NCI-H187 (cell line): ENCODE results near the gene PRSS1.
"Not testable (repeated sequence)": the region's sequence is repeated elsewhere in the genome, so short reads cannot be mapped to it uniquely, and the experiment has no call there.

Source experiments
- DNase-seq, 2 experiments: peaks; one replicate each; lab custom pipeline; 2025; lab: John Stamatoyannopoulos, UW

The PRSS1 gene

DNA sequence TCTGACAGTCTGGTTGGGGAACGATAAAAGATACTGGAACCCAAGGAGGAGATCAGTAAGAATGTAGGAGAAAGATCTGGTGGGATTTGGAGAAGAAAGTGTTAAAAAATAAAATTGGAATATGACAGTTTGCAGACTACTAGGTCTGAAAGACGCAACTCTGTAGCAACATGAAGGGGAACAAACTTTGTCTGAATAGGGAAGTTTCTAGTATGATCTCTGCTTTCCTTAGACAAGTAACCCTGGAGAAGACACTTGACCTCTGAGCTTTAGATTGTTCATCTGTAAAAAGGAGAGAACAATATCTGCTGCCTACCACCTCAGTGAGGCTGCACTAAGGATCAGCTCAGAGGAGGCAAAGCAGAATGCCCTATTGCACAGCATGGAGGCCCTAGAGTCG lies 3.0 kb upstream of the PRSS1 start:
- no peak for DNase-seq

DNA sequence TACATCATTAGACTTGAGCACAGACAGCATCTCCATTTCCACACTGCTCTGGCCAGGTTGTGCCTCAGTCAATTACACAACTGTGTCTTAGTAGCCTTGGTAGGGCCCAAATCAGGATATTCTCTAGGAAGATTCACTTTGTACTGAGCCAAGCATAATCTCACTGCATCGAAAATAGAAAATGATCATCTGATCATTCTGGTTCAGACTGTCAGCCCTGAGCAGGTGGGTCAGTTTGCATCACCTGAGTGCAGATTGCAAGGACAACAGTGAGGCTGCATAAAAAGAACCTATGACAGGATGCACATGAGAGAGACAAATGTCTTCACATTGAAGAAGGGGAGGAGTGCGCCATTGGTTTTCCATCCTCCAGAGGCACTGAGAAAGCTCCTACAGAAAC lies 862 bp upstream of the PRSS1 start:
- not testable (repeated sequence) for DNase-seq

DNA sequence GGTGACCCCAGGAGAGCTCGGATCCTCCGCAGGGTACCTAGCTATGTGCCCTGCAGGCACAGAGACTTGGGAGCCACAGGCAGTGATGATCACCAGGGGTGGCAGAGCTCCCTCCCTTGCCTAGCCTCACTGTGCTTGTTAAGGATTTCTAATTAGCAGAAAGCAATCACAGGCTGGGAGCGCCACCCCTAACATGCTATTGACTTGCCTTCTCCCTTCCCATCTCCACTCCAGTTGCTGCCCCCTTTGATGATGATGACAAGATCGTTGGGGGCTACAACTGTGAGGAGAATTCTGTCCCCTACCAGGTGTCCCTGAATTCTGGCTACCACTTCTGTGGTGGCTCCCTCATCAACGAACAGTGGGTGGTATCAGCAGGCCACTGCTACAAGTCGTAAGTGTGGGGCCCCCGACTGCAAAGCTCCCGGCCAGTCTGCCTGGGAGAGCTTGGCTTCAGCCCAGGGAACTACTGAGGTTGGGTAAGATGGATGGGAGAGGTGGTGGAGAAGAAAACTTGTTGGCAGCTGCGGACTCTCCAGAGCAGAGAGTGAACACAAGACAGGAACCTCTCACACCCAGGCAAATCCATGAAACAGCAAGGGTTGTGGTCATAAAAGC lies 1.2 kb downstream of the PRSS1 start:
- no peak for DNase-seq

DNA sequence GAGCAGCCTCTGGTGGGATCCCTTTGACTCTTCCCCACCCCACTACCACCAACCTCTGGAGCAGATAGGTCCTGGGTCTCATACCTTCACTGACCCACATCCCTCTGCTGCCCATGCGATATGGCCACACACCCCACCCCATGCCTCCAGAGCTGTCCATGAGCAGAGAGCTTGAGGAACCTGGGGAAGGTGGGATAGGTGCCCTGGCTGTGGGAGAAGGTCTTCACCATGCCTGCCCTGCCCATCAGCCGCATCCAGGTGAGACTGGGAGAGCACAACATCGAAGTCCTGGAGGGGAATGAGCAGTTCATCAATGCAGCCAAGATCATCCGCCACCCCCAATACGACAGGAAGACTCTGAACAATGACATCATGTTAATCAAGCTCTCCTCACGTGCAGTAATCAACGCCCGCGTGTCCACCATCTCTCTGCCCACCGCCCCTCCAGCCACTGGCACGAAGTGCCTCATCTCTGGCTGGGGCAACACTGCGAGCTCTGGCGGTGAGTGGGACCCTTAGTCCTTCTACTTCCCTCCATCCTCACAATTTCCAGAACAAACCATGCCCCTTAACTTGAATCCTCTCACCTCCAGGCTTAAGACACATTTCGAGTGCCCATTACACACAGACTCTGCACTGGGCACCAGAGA lies 2.4 kb downstream of the PRSS1 start:
- DNase-seq, result not testable (repeated sequence)

DNA sequence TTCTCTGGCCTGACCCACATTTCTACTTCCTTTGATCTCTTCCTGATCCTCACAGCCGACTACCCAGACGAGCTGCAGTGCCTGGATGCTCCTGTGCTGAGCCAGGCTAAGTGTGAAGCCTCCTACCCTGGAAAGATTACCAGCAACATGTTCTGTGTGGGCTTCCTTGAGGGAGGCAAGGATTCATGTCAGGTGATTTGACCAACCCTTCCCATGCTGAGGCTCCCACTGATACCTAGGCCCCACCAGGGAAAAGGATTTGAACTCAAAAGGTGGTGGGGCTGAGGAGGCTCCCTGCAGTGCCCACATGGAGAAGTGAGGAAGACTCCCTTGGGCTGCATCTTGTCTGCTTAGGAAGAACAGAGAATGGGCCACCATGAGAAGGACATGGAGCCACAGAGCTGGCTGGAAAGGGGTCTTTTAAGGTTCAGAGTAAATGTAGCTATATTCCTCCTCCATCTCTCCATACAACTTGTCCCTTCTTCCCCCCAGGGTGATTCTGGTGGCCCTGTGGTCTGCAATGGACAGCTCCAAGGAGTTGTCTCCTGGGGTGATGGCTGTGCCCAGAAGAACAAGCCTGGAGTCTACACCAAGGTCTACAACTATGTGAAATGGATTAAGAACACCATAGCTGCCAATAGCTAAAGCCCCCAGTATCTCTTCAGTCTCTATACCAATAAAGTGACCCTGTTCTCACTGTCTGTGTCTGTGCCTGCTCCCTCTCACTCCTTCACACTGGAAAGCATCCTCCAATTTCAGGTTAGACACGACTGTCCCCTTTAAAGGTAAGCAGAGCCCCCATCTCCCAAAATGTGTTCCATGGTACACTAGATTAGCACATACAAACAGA lies 3.3 kb downstream of the PRSS1 start:
- DNase-seq, result no peak

DNA sequence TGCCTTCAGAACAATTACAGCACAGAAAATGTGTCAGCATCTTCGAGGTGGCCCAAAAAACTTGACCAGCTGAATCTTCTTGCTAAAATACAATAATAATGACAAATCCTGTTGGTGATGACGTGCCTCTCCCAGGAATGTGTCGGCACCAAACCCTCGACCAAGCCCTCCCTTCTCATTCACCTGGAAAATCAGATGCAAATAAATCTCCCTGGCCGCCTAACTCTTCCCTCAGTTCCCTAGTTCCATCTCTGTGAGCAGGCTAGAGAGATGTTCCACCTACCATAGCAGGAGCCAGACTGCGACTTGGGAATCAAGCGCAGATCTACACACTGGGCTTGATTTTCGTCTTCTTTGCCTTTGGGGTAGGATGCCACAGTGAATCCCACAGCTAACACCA lies 4.1 kb downstream of the PRSS1 start:
- no peak for DNase-seq

DNA sequence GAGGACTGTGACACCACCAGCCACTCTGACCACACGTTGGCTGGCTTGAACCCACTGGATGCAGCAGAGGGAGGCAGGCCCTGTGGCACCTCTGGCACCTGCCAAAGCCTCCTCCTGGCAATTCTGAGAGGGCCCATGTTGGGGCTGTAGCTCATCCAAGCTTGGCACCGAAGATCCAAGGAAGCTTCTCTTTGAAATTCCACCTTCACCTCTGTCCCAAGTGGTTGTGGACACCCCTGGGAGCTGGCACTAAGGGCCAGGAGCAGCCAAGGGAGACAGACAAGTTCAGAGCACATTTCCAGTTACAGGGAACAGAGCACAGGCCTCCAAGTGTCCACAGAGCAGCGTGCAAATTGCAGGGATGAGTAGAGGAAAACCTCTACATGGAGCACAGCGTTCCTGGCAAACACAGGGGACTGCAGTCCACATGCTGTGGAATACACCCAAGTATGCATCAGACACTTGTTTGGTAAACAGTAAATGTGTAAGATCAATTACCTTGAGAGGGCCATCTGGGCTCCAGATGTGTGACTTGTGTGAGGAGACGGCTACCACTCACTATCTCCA lies 4.7 kb downstream of the PRSS1 start:
- not testable (repeated sequence) for DNase-seq

DNA sequence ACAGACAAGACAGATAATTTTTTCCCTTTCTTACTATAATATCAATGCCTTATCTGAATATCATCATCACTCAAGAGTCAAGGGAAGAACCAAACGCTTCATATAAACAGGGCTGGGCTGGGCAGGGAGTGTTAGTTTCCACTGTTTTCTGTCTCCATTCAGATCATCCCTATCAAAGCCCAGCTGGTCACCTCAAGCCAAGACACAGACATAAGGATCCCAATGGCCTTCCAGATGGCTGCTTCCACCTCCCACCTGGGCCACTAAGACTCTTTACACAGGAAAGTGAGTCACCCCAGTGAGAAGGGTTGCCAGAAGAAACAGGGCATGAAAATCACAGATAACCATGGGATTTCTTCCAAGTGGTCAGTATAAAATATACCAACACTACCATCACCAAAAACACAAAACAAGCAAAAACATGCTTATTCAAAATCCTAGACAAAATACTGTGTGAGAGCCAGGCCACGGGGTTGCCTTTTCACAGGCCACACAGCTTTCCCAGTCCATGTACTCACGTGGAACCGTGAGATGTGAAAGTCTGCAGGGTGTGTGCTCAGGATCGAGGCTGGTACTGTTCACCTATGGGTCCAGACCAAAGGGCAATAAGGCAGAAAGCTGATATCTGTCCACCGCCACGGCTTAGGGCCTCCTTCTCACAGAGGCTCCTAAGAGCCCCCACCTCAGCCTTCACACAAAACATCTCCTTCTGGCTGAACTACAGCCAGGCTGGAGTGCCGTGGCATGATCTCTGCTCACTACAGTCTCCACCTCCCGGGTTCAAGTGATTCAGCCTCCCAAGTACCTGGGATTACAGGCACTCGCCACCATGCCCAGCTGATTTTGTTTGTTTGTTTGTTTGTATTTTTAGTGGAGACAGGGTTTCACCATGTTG lies 5.7 kb downstream of the PRSS1 start:
- DNase-seq, result no peak

DNA sequence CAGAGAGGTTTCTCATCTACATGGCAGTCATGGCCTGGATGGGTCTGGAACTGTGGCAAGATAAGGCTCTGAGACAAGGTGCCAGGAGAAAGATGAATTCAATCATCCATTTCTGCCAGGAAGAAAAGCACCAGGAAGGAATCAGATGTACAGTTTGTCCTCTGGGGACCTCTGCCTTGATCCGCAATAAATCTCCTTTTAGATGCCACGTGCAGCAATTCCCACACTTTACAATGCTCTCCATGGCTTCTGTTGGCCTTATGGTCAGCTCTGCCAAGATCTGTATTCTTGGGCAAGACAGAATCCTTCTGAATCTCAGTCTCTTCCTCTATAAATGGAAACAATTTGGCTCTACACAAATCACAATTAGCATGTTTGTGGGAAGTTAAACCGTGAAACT lies 9.0 kb downstream of the PRSS1 start:
- DNase-seq, result not testable (repeated sequence)

DNA sequence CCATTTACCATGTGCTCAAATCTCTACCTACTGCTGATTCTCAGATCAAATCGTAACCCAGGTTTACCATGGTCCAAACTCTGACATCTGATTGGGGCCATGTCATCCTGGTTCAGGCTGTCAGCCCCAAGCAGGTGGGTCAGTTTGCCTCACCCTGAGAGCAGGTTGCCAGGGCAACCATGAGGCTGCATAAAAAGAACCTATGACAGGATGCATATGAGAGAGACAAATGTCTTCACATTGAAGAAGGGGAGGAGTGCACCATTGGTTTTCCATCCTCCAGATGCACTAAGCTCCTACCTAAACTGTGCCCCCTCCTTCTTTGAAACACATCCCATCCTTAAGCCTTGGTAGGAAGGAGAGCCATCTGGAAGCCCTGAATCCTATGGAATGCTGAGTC lies 10.2 kb downstream of the PRSS1 start:
- peak in 1 of 2 experiments; percentile 45 for DNase-seq

DNA sequence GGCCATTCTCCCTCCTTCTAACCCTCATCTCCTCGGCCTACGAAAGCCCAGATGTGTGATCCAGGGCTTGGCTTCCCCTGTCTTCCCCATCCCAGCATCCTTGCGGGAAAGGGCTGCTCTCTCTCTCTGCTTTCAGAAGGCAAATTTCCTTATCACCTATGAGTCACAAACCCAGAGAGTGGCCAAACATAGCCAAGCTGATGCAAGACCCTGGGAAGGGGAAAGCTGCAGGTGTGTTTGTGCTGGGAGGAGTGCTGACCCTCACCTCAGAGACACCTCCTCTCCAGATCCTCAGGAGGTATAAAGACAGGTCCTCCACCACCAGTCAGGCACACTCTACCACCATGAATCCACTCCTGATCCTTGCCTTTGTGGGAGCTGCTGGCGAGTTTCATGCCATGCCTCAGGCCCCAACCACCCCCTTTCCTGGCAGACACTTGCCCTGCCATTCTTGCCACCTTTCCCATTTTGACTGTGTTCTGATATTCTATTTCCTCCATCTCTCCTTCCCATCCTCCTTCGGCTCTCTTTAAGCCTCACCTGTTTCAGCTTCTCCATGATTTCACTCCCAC lies 10.9 kb downstream of the PRSS1 start:
- DNase-seq, result no peak

DNA sequence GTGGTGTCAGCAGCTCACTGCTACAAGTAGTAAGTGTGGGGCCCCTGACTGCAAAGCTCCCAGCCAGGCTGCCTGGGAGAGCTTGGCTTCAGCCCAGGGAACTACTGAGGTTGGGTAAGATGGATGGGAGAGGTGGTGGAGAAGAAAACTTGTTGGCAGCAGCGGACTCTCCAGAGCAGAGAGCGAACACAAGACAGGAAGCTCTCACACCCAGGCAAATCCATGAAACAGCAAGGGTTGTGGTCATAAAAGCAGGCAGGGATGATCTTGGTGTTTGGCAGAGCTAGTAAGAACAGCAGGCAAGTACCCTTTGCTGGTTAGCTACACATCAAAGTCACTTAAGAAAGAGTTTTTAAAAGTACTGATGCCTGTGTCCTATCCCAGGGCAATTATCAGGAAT lies 12.3 kb downstream of the PRSS1 start:
- not testable (repeated sequence) for DNase-seq

DNA sequence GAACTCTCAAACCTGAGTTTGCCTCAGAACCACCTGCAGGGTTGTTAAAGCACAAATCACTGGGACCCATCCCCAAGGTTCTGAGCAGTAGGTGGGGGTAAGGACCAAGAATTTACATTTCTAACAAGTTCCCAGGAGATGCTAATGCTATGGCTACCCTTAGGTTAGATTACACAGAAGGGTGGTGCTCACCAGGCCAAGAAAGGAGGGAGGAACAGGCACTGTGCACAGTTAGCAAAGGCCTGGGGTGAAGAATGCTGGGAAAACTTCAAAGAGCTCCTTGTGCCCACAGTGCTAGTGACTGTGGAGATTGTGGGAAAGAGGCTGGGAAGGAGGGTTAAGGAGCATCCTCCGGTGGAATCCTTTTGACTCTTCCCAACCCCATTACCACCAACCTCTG lies 12.8 kb downstream of the PRSS1 start:
- DNase-seq, result no peak

DNA sequence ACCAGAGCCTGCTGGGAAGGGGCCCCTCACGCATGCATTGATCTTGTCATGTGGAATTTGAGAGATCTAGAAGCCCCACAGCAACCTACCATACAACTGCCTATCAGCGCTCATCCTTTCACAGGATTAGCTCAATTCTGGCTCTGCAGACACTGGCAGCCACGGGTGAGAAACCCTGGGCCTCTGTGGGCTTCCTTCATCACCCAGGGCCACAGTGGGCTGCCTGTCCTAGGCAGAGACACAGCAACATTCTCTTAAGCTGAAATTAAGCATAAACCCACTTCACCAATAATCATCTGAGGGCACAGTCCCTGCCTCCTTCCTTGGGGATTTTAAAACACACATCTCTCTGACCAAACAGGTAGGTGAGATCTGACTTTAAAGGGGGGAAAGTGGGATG lies 18.2 kb downstream of the PRSS1 start:
- DNase-seq, result no peak

DNA sequence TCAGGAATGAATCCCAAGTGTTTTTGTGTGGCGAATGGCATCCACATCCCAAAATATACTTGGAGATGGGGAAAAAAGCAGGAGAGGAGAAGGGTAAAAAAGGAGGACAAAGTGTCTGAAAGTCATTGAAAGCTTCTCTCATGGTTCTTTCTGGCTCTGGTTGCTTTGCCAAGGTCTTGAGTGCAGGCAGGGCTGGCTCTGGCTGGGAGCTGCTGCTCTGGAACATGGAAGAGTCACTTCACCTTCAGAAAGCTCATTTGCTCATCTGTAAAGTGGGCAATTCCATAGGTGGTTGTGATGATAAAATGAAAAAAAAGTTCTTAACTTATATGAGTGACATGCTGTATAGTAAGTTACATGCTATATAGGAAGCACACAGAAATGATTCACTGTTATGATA lies 18.6 kb downstream of the PRSS1 start:
- DNase-seq, result no peak

DNA sequence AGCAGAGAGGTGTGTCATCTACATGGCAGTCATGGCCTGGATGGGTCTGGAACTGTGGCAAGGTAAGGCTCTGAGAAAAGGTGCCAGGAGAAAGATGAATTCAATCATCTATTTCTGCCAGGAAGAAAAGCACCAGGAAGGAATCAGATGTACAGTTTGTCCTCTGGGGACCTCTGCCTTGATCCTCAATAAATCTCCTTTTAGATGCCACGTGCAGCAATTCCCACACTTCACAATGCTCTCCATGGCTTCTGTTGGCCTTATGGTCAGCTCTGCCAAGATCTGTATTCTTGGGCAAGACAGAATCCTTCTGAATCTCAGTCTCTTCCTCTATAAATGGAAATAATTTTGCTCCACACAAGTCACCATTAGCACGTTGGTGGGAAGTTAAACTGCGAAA lies 19.6 kb downstream of the PRSS1 start:
- DNase-seq, result not testable (repeated sequence)

DNA sequence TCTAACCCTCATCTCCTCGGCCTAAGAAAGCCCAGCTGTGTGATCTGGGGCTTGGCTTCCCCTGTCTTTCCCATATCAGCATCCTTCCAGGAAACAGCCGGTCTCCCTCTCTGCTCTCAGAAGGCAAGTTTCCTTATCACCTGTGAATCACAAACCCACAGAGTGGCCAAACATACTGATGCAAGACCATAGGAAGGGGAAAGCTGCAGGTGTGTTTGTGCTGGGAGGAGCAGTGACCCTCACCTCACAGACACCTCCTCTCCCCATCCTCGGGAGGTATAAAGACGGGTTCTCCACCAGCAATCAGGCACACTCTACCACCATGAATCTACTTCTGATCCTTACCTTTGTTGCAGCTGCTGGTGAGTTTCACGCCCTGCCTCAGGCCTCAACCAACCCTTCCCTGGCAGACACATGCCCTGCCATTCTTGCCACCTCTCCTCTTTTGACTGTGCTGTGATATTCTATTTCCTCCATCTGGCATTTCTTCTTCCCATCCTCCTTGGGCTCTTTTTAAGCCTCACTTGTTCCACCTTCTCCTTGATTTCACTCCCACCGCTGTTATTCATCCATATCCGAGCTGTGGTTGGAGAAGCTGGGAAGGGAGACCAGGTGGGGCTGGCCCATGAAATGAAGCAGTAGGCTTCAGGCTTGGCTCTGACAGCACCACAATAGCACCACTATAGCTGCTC lies 21.5 kb downstream of the PRSS1 start, which contains the start of gene PRSS2:
Gene PRSS2, plus strand, starts transcription at position 310 of the 692 bp plus-strand sequence. Its CDS starts 13 bp downstream, at position 323.
- DNase-seq, result peak; percentile 92 to 95

DNA sequence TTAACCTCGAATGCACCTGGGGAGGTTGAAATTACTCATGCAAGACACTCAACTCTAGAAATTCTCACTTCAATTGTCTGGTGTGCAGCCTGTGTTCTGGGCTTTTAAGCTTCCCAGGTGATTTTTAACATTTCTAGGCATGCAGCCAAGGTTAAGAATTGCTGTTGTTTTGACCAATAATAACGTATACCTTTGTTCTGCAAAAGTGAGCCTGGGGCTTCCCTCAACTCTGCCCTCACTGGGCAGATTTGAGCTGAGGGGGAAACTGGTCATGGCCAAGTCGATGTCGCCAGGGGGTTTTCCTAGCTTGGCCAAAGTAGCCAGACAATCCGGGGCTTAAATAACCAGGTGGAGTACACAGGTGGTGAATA lies 22.1 kb downstream of the PRSS1 start:
- no peak for DNase-seq

DNA sequence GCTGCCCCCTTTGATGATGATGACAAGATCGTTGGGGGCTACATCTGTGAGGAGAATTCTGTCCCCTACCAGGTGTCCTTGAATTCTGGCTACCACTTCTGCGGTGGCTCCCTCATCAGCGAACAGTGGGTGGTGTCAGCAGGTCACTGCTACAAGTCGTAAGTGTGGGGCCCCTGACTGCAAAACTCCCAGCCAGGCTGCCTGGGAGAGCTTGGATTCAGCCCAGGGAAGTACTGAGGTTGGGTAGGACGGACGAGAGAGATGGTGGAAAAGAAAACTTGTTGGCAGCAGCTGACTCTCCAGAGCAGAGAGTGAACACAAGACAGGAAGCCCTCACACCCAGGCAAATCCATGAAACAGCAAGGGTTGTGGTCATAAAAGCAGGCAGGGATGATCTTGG lies 22.8 kb downstream of the PRSS1 start:
- DNase-seq, result no peak

DNA sequence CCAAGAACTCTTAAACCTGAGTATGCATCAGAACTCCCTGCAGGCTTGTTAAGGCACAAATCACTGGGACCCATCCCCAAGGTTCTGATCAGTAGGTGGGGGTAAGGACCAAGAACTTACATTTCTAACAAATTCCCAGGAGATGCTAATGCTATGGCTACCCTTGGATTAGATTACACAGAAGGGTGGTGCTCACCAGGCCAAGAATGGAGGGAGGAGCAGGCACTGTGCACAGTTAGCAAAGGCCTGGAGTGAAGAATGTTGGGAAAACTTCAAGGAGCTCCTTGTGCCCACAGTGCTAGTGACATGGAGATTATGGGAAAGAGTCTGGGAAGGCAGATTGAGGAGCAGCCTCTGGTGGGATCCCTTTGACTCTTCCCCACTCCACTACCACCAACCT lies 23.4 kb downstream of the PRSS1 start:
- DNase-seq, result no peak

DNA sequence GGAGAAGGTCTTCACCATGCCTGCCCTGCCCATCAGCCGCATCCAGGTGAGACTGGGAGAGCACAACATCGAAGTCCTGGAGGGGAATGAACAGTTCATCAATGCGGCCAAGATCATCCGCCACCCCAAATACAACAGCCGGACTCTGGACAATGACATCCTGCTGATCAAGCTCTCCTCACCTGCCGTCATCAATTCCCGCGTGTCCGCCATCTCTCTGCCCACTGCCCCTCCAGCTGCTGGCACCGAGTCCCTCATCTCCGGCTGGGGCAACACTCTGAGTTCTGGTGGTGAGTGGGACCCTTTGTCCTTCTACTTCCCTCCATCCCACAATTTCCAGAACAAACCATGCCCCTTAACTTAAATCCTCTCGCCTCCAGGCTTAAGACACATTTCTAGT lies 24.0 kb downstream of the PRSS1 start:
- no peak for DNase-seq
